Natural killer cell (primary cell): ENCODE results near the gene TPSB2. TPM values are rescaled to one million over a fixed set of nuclear protein-coding genes. Genes with fewer than 3 reads are reported as not detected.
"Not testable (repeated sequence)": the region's sequence is repeated elsewhere in the genome, so short reads cannot be mapped to it uniquely, and the experiment has no call there.

Experiments
- ATAC-seq, 3 donors: fragments of 150-1000 bp in 2 of 3; fragments of 200-7000 bp in 1 of 3; cut with Tn5 transposase; 1 replicate in 1 of 3; 2 replicates in 2 of 3; pipeline ENCODE4 v1.10.0; 2021; ENCODE audit warnings: mild to moderate bottlenecking in 2 of 3, moderate library complexity in 2 of 3
- DNase-seq, 2 donors: peaks; one replicate each; pipeline versions ENCODE4 v3.0.0 to v3.0.0-alpha.2; 2013 to 2021; ENCODE audit warnings: mixed read lengths in 1 of 2
- H3K27ac ChIP-seq: one replicate; pipeline ENCODE4 v1.5.1; 2013; ENCODE audit warnings: mild to moderate bottlenecking, low read length
- H3K27me3 ChIP-seq: one replicate; pipeline ENCODE4 v1.6.1; 2013; ENCODE audit warnings: low read length; ENCODE audit not compliant: control insufficient read depth, insufficient read depth
- H3K36me3 ChIP-seq: one replicate; pipeline ENCODE4 v1.6.1; 2013; ENCODE audit warnings: low read length; ENCODE audit not compliant: control insufficient read depth, insufficient read depth
- H3K4me1 ChIP-seq: one replicate; pipeline ENCODE4 v1.6.1; 2013; ENCODE audit warnings: low read length; ENCODE audit not compliant: control insufficient read depth, insufficient read depth
- H3K4me3 ChIP-seq: one replicate; pipeline ENCODE4 v1.5.1; 2013; ENCODE audit warnings: low read length
- H3K9me3 ChIP-seq: one replicate; pipeline ENCODE4 v1.6.1; 2013; ENCODE audit warnings: low read length; ENCODE audit not compliant: control insufficient read depth, insufficient read depth
- H3K27ac Mint-ChIP-seq, 2 donors: one replicate each; pipeline ENCODE4 v1.8.0; 2022; ENCODE audit warnings: mild to moderate bottlenecking in 2 of 2, mixed read lengths in 2 of 2, moderate library complexity in 1 of 2
- H3K27me3 Mint-ChIP-seq, 2 donors: one replicate each; pipeline ENCODE4 v1.8.0; 2022; ENCODE audit warnings: low read depth in 2 of 2, mixed read lengths in 2 of 2
- H3K36me3 Mint-ChIP-seq: one replicate; pipeline ENCODE4 v1.8.0; 2022; ENCODE audit warnings: mixed read lengths
- H3K4me1 Mint-ChIP-seq, 2 donors: one replicate each; pipeline ENCODE4 v1.8.0; 2022; ENCODE audit warnings: mixed read lengths in 2 of 2
- H3K4me3 Mint-ChIP-seq: one replicate; pipeline ENCODE4 v1.8.0; 2022; ENCODE audit warnings: mild to moderate bottlenecking, moderate library complexity, mixed read lengths
- H3K9me3 Mint-ChIP-seq, 2 donors: one replicate each; pipeline ENCODE4 v1.8.0; 2022; ENCODE audit warnings: mixed read lengths in 2 of 2
- CTCF ChIP-seq: fragments of 200-600 bp; IDR thresholded peaks from one replicate; pipeline ENCODE4 v1.8.0; 2022; ENCODE audit warnings: antibody characterized with exemption
- WGBS: methylation state at CpG from one replicate; pipeline ENCODE4 v1.1.7; 2013; ENCODE audit warnings: missing lambda C conversion rate; ENCODE audit not compliant: insufficient coverage; 5-methylcytosine and 5-hydroxymethylcytosine counted together
- intact Hi-C: fragments of 100-400 bp; cut with micrococcal nuclease; formaldehyde crosslinking; loops from one replicate; pipeline ENCODE4 v1.14.2; 2022
- total RNA-seq, 4 donors: library from RNA; stranded (reverse); fragments of 120-200 nt in 1 of 4; gene quantifications; one replicate each; pipeline versions ENCODE4 v1.2.3 to v1.2.4, GENCODE V29; 2013 to 2022

Gene TPSB2
- total RNA-seq, result 10 to 100 TPM in 1 of 3 donors, not detected in 2; 12.6 TPM
- total RNA-seq (2013), result not detected

- WGBS, result 56% methylated on average over 1 of the region's 11 CpGs
- DNase-seq, H3K4me1 ChIP-seq, ATAC-seq, H3K27me3 ChIP-seq, intact Hi-C loops, H3K9me3 Mint-ChIP-seq, H3K4me1 Mint-ChIP-seq, H3K27ac Mint-ChIP-seq, H3K4me3 Mint-ChIP-seq, H3K27ac ChIP-seq, H3K36me3 ChIP-seq, H3K36me3 Mint-ChIP-seq, H3K27me3 Mint-ChIP-seq, H3K9me3 ChIP-seq, H3K4me3 ChIP-seq: not testable (repeated sequence)
Observed at GRCh38 chr16:1230084-1230470, at the start of gene TPSB2. TPSB2 (minus strand) TSS chr16:1230184; CDS start chr16:1229951, 233 bp downstream.

GRCh38 chr16:1279081-1279944, 49.3 kb upstream of the TPSB2 start:
- H3K4me3 Mint-ChIP-seq, result no peak overlapping the region
- intact Hi-C loops, result no loop called here
- no peaks in the 10 kb centered on the region for H3K36me3 Mint-ChIP-seq
- H3K36me3 ChIP-seq, result no peaks in the 10 kb centered on the region
- no peak overlapping the region for H3K27ac ChIP-seq
- no peak overlapping the region for H3K4me3 ChIP-seq
- TF ChIP-seq CTCF, result no peak
- peaks cover 5% of the 10 kb centered on the region for H3K4me1 ChIP-seq
- H3K27me3 Mint-ChIP-seq, result peaks cover 0 to 9% of the 10 kb centered on the region in 2 donors
- no peak overlapping the region for H3K27ac Mint-ChIP-seq
- 79% methylated on average over 30 of the region's 30 CpGs for WGBS
- H3K9me3 ChIP-seq, result no peaks in the 10 kb centered on the region
- H3K27me3 ChIP-seq, result no peaks in the 10 kb centered on the region
- ATAC-seq, result no peak
- H3K4me1 Mint-ChIP-seq, result no peaks in the 10 kb centered on the region
- H3K9me3 Mint-ChIP-seq, result no peaks in the 10 kb centered on the region
- no peak for DNase-seq

GRCh38 chr16:1278477-1278876, 48.5 kb upstream of the TPSB2 start:
- Mint-ChIP-seq H3K4me1 (no peaks in the 10 kb centered on the region), H3K27me3 (peaks cover 0 to 9% of the 10 kb centered on the region in 2 donors), H3K36me3 (no peaks in the 10 kb centered on the region), H3K9me3 (no peaks in the 10 kb centered on the region), H3K4me3 (no peak overlapping the region), H3K27ac (no peak overlapping the region)
- WGBS, result 46% methylated on average over 18 of the region's 18 CpGs
- Histone ChIP-seq H3K27ac (no peak overlapping the region), H3K36me3 (no peaks in the 10 kb centered on the region), H3K4me1 (peaks cover 5% of the 10 kb centered on the region), H3K4me3 (no peak overlapping the region), H3K27me3 (no peaks in the 10 kb centered on the region), H3K9me3 (no peaks in the 10 kb centered on the region)
- DNase-seq (no peak), ATAC-seq (no peak)
- intact Hi-C loops, result no loop called here
- TF ChIP-seq CTCF, result no peak

GRCh38 chr16:1277617-1278282, 47.8 kb upstream of the TPSB2 start:
- DNase-seq, result no peak
- no peak for ATAC-seq
- Histone ChIP-seq H3K4me1 (peaks cover 5% of the 10 kb centered on the region), H3K27me3 (no peaks in the 10 kb centered on the region), H3K4me3 (no peak overlapping the region), H3K9me3 (no peaks in the 10 kb centered on the region), H3K36me3 (no peaks in the 10 kb centered on the region), H3K27ac (no peak overlapping the region)
- intact Hi-C loops, result no loop called here
- TF ChIP-seq CTCF, result no peak
- Mint-ChIP-seq H3K9me3 (no peaks in the 10 kb centered on the region), H3K27me3 (peaks cover 0 to 12% of the 10 kb centered on the region in 2 donors), H3K36me3 (no peaks in the 10 kb centered on the region), H3K27ac (no peak overlapping the region), H3K4me1 (peaks cover 0 to 4% of the 10 kb centered on the region in 2 donors), H3K4me3 (no peak overlapping the region)
- WGBS, result 67% methylated on average over 21 of the region's 21 CpGs
